IPS-18a (cell line): Measurements from ENCODE around the gene FBXL13.

Experiments
- H3K27ac ChIP-seq: one replicate; pipeline ENCODE4 v1.5.1; 2013; ENCODE audit warnings: low read length
- H3K27me3 ChIP-seq: one replicate; pipeline ENCODE4 v1.6.1; 2013; ENCODE audit warnings: mild to moderate bottlenecking, low read length; ENCODE audit not compliant: control insufficient read depth, insufficient read depth
- H3K36me3 ChIP-seq: one replicate; pipeline ENCODE4 v1.6.1; 2013; ENCODE audit warnings: low read depth, low read length; ENCODE audit not compliant: control insufficient read depth
- H3K4me1 ChIP-seq: one replicate; pipeline ENCODE4 v1.6.1; 2013; ENCODE audit warnings: low read depth, low read length; ENCODE audit not compliant: control insufficient read depth
- H3K4me3 ChIP-seq: one replicate; pipeline ENCODE4 v1.5.1; 2013; ENCODE audit warnings: low read length
- H3K9ac ChIP-seq: one replicate; pipeline ENCODE4 v1.6.1; 2013; ENCODE audit warnings: mild to moderate bottlenecking, low read length, moderate library complexity
- H3K9me3 ChIP-seq: one replicate; pipeline ENCODE4 v1.6.1; 2013; ENCODE audit warnings: low read depth, low read length; ENCODE audit not compliant: control insufficient read depth

The FBXL13 gene

DNA sequence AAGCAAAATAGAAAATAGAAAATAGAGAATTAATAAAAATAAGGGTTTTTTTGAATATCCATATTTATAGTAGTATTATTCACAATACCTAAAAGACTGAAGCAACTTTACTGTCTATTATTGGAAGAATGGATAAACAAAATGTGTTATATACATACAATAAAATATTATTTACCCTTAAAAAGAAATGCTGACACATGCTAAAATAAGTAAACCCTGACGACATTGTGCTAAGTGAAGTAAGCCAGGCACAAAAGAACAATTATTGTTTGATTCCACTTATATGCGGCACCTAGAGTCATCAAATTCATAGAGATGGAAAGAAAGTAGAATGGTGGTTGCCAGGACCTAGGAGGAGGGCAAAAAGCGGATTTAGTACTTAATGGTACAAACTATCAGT lies 122.8 kb downstream of the FBXL13 start:
- no peaks in the 10 kb centered on the region for H3K4me1 ChIP-seq
- no peaks in the 10 kb centered on the region for H3K27me3 ChIP-seq
- H3K4me3 ChIP-seq, result no peak overlapping the region
- no peak overlapping the region for H3K9ac ChIP-seq
- H3K36me3 ChIP-seq, result no peaks in the 10 kb centered on the region
- no peak overlapping the region for H3K27ac ChIP-seq
- no peaks in the 10 kb centered on the region for H3K9me3 ChIP-seq

DNA sequence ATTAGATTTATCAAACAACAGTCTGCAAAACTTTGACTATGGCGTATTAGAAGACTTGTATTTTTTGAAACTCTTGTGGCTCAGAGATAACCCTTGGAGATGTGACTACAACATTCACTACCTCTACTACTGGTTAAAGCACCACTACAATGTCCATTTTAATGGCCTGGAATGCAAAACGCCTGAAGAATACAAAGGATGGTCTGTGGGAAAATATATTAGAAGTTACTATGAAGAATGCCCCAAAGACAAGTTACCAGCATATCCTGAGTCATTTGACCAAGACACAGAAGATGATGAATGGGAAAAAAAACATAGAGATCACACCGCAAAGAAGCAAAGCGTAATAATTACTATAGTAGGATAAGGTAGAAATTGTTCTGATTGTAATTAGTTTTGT lies 130.4 kb downstream of the FBXL13 start:
- H3K4me3 ChIP-seq, result peak overlapping the region; percentile 52
- no peaks in the 10 kb centered on the region for H3K9me3 ChIP-seq
- peaks cover 49% of the 10 kb centered on the region for H3K4me1 ChIP-seq
- no peaks in the 10 kb centered on the region for H3K36me3 ChIP-seq
- no peak overlapping the region for H3K9ac ChIP-seq
- H3K27me3 ChIP-seq, result no peaks in the 10 kb centered on the region
- no peak overlapping the region for H3K27ac ChIP-seq

- Histone ChIP-seq H3K9ac (no peak overlapping the region), H3K27ac (no peak overlapping the region), H3K4me1 (peaks cover 56% of the 10 kb centered on the region), H3K36me3 (no peaks in the 10 kb centered on the region), H3K9me3 (no peaks in the 10 kb centered on the region), H3K27me3 (no peaks in the 10 kb centered on the region), H3K4me3 (peak overlapping the region; percentile 52)
Observed at GRCh38 chr7:102943423-102944169, 131.0 kb downstream of the FBXL13 start.

DNA sequence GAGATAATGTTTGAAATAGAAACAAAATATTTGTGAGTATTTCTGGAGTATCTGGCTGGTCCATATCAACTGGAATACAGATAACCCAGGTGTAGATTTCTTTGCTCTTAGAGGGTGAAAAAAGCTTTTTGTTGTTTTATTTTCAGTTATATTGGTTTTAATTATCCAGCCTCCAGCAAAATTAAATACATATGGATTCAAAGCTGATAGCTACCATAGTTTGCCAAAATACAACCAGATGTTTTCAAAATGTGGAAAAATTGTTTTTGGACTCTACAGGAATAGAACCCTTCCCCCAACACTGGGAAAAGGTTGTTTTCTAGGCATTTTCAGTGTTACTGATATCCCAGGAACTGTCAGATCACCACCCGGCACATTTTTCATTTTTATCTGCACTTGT lies 131.7 kb downstream of the FBXL13 start:
- H3K4me1 ChIP-seq, result peaks cover 61% of the 10 kb centered on the region
- no peaks in the 10 kb centered on the region for H3K9me3 ChIP-seq
- H3K27me3 ChIP-seq, result no peaks in the 10 kb centered on the region
- peak overlapping the region; percentile 52 for H3K4me3 ChIP-seq
- H3K36me3 ChIP-seq, result no peaks in the 10 kb centered on the region
- H3K9ac ChIP-seq, result no peak overlapping the region
- H3K27ac ChIP-seq, result peak overlapping the region; percentile 46

- no peaks in the 10 kb centered on the region for H3K27me3 ChIP-seq
- no peaks in the 10 kb centered on the region for H3K9me3 ChIP-seq
- H3K4me3 ChIP-seq, result peak overlapping the region; percentile 52
- H3K27ac ChIP-seq, result peak overlapping the region; percentile 46
- peak overlapping the region; percentile 50 for H3K9ac ChIP-seq
- H3K4me1 ChIP-seq, result peaks cover 61% of the 10 kb centered on the region
- no peaks in the 10 kb centered on the region for H3K36me3 ChIP-seq
Observed at GRCh38 chr7:102942181-102942866, 132.3 kb downstream of the FBXL13 start.

DNA sequence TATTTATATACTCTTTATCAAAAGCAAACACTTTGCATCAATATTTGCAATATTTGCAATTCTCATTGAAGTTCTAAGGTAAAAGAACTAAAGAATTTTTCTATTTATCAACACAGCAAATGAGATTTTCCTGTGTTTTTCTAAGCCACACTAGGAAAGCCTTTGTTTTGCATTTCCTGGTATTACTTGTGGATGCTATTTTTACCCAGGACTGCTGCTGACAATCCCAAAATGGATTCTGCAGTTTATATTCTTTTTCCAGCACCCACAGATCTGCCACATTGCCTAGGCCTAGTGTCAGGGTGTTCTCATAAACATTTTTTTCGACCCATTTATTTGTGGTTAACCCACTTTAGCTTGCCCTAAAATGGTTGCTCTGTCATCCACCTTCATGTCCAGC lies 135.9 kb downstream of the FBXL13 start:
- no peaks in the 10 kb centered on the region for H3K36me3 ChIP-seq
- H3K4me3 ChIP-seq, result no peak overlapping the region
- H3K9ac ChIP-seq, result no peak overlapping the region
- H3K27me3 ChIP-seq, result no peaks in the 10 kb centered on the region
- H3K4me1 ChIP-seq, result peaks cover 71% of the 10 kb centered on the region
- no peaks in the 10 kb centered on the region for H3K9me3 ChIP-seq
- no peak overlapping the region for H3K27ac ChIP-seq

DNA sequence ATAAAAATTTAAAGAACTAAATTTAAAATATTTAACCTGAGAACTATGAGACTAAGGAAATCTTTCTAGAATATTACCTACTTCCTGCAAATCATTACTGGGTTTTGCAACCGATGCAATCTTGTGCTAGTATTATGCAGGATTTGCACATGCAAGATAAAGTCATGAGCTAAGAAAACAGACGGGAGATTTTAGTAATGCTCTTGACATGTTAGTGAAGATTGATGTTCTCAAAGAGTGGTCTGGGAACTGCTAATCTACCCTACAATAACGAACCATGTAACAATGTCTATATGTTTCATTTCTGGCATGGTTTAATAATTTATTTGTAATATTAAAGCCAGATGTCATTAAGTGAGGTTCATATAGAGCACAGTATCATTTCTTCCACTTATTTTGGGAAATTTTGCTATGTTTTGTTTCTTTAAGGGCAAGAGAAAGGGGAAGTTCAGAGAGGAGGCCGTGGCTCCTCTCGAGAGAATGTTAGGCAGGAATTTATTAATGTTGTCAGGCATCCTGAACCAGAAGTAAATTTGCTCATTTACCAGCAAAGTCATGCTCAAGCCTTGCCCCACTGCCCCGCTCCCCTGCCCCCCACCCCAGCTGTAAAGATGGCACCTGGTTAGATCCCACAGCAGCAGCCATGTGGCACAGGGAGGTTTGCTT lies 139.0 kb downstream of the FBXL13 start:
- no peak overlapping the region for H3K9ac ChIP-seq
- H3K27ac ChIP-seq, result no peak overlapping the region
- H3K4me3 ChIP-seq, result peak overlapping the region; percentile 16
- no peaks in the 10 kb centered on the region for H3K36me3 ChIP-seq
- H3K27me3 ChIP-seq, result no peaks in the 10 kb centered on the region
- peaks cover 54% of the 10 kb centered on the region for H3K4me1 ChIP-seq
- H3K9me3 ChIP-seq, result no peaks in the 10 kb centered on the region

GRCh38 chr7:102934701-102935100 lies 139.9 kb downstream of the FBXL13 start:
- H3K27ac ChIP-seq, result peak overlapping the region; percentile 80
- no peaks in the 10 kb centered on the region for H3K27me3 ChIP-seq
- peak overlapping the region; percentile 42 for H3K4me3 ChIP-seq
- no peaks in the 10 kb centered on the region for H3K36me3 ChIP-seq
- H3K9ac ChIP-seq, result peak overlapping the region; percentile 45
- peaks cover 54% of the 10 kb centered on the region for H3K4me1 ChIP-seq
- no peaks in the 10 kb centered on the region for H3K9me3 ChIP-seq

GRCh38 chr7:102934239-102934638 lies 140.4 kb downstream of the FBXL13 start:
- H3K4me1 ChIP-seq, result peaks cover 54% of the 10 kb centered on the region
- peak overlapping the region; percentile 42 for H3K4me3 ChIP-seq
- no peaks in the 10 kb centered on the region for H3K36me3 ChIP-seq
- H3K9ac ChIP-seq, result peak overlapping the region; percentile 45
- H3K27ac ChIP-seq, result peak overlapping the region; percentile 80
- no peaks in the 10 kb centered on the region for H3K27me3 ChIP-seq
- no peaks in the 10 kb centered on the region for H3K9me3 ChIP-seq

GRCh38 chr7:102933763-102934162 lies 140.8 kb downstream of the FBXL13 start:
- Histone ChIP-seq H3K9me3 (no peaks in the 10 kb centered on the region), H3K4me3 (peak overlapping the region; percentile 42), H3K4me1 (peaks cover 49% of the 10 kb centered on the region), H3K27me3 (no peaks in the 10 kb centered on the region), H3K27ac (peak overlapping the region; percentile 80), H3K9ac (peak overlapping the region; percentile 45), H3K36me3 (no peaks in the 10 kb centered on the region)

DNA sequence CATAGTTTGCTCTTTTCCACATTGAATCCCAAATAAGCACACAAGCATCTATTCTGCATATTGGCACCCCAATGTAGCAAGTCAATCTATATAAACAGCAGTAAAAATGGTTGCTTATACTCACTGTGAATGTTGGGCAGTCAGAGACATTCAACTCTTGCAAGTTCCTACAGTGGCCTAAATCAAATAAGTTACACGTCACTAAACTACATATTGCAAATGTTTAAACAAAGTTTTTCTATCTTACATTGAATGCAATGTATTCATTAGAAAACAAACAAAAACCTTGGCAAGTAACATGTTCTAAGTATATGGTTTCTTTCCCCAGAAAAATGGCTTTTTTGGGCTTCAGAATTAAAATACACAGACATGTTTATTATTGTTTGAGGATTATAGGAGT lies 142.8 kb downstream of the FBXL13 start:
- no peaks in the 10 kb centered on the region for H3K36me3 ChIP-seq
- H3K27ac ChIP-seq, result no peak overlapping the region
- H3K9ac ChIP-seq, result no peak overlapping the region
- H3K27me3 ChIP-seq, result no peaks in the 10 kb centered on the region
- peaks cover 52% of the 10 kb centered on the region for H3K4me1 ChIP-seq
- no peaks in the 10 kb centered on the region for H3K9me3 ChIP-seq
- H3K4me3 ChIP-seq, result no peak overlapping the region
